HG03039 (cell line): ENCODE data around the gene CNTN1.
"Not testable (repeated sequence)": the region's sequence is repeated elsewhere in the genome, so short reads cannot be mapped to it uniquely, and the experiment has no call there.

Experiments
- ATAC-seq: cut with Tn5 transposase; IDR thresholded peaks from one replicate; pipeline ENCODE4 v1.9.1; 2021; ENCODE audit warnings: mild to moderate bottlenecking, moderate library complexity; ENCODE audit not compliant: unreplicated experiment

CNTN1 gene

GRCh38 chr12:41023836-41024235, 331.6 kb downstream of the CNTN1 start:
- no peak for ATAC-seq

GRCh38 chr12:41026151-41026550, 333.9 kb downstream of the CNTN1 start:
- no peak for ATAC-seq

- ATAC-seq, result no peak
These were observed 340.1 kb downstream of the CNTN1 start for GRCh38 chr12:41032386-41032785.

- ATAC-seq, result no peak
These were observed 342.4 kb downstream of the CNTN1 start for GRCh38 chr12:41034686-41035085.

- no peak for ATAC-seq
These were observed 347.2 kb downstream of the CNTN1 start for GRCh38 chr12:41039461-41039860.

- no peak for ATAC-seq
These were observed 353.3 kb downstream of the CNTN1 start for GRCh38 chr12:41045509-41045908.

- ATAC-seq, result no peak
These were observed 356.8 kb downstream of the CNTN1 start for GRCh38 chr12:41049033-41049432.

GRCh38 chr12:41051954-41052353, 359.7 kb downstream of the CNTN1 start:
- no peak for ATAC-seq

GRCh38 chr12:41052441-41052840, 360.2 kb downstream of the CNTN1 start:
- ATAC-seq, result no peak

- ATAC-seq, result no peak
These were observed 360.8 kb downstream of the CNTN1 start for GRCh38 chr12:41053046-41053445.

- no peak for ATAC-seq
These were observed 363.8 kb downstream of the CNTN1 start for GRCh38 chr12:41055875-41056577.

- no peak for ATAC-seq
These were observed 366.0 kb downstream of the CNTN1 start for GRCh38 chr12:41058266-41058665.

GRCh38 chr12:41061192-41061591, 369.0 kb downstream of the CNTN1 start:
- no peak for ATAC-seq

- no peak for ATAC-seq
These were observed 372.2 kb downstream of the CNTN1 start for GRCh38 chr12:41064411-41064810.

- ATAC-seq, result no peak
These were observed 375.9 kb downstream of the CNTN1 start for GRCh38 chr12:41067941-41068645.

GRCh38 chr12:41073633-41074472, 381.6 kb downstream of the CNTN1 start:
- ATAC-seq, result no peak

- ATAC-seq, result no peak
These were observed 382.2 kb downstream of the CNTN1 start for GRCh38 chr12:41074473-41074769.

- ATAC-seq, result no peak
These were observed 383.9 kb downstream of the CNTN1 start for GRCh38 chr12:41076114-41076513.

- not testable (repeated sequence) for ATAC-seq
These were observed 389.0 kb downstream of the CNTN1 start for GRCh38 chr12:41081241-41081640.

- no peak for ATAC-seq
These were observed 397.2 kb downstream of the CNTN1 start for GRCh38 chr12:41089438-41089837.

- no peak for ATAC-seq
These were observed 399.9 kb downstream of the CNTN1 start for GRCh38 chr12:41092115-41092514.

GRCh38 chr12:41096797-41097196, 404.6 kb downstream of the CNTN1 start:
- ATAC-seq, result no peak
